ENCODE results near the gene EVC2. TPM values are rescaled to one million over a fixed set of nuclear protein-coding genes. Genes with fewer than 3 reads are reported as not detected.

Gene EVC2
- total and polyA plus RNA-seq, 2 of the 4 experiments (the other 2 are of a cell fraction): 2.7 to 5.9 TPM

DNA sequence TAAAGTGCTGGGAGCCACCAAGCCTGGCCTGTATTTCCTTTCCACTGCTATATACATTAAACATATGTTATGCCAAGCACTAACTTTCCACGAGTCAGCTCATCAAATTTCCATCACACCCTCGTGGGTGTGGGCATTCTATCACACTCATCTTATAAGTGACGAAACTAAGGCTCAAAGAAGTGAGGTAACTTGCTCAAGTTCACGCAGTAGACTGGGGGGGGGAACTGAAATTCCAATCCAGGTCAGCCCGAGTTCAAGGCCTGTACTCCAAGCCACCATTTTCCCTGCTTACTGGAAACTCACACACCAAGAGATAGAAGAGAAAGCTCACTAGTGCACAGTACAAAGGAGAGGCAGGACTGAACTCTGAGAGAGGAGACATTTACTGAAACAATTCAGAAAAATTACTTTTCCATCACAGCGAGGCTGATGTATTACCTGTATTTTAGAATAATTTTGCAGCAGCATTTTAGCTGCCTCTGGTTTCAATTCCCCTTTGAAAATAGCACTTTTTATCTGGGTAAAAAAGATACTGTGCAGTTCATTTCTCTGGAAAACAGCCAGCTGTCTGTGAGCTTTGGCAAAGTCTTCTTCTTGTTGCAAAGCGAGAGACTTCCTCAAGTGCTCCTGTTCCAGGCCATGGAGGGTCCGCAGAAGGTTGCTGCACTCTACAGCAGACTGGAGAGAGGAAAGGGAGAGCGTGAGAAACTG is 76.8 kb downstream of the EVC2 start:
- no peak overlapping the region for H3K27ac ChIP-seq (ENCODE audit: insufficient read depth, low read length)
- H2BK15ac ChIP-seq (ENCODE audit: low read depth, low read length): no peak overlapping the region
- H3K4me2 ChIP-seq (ENCODE audit: low read depth, low read length): no peak overlapping the region
- H3K56ac ChIP-seq (ENCODE audit: extremely low read depth, insufficient read depth, low read length): no peak overlapping the region
- no peak overlapping the region for H2AFZ ChIP-seq (replicated peaks; ENCODE audit: low read length, poor library complexity)
- H4K5ac ChIP-seq (ENCODE audit: low read depth, low read length): no peak overlapping the region
- no peak overlapping the region for H2BK5ac ChIP-seq (ENCODE audit: low read depth, low read length, poor library complexity, severe bottlenecking)
- no TSS peak for BruUV-seq (replicated peaks)
- no peaks in the 10 kb centered on the region for H4K20me1 ChIP-seq (ENCODE audit: insufficient read depth, low read length)
- H4K8ac ChIP-seq (ENCODE audit: low read depth in 2 of 2, low read length in 2 of 2): no peak overlapping the region
- intact Hi-C loops (cut with micrococcal nuclease): no loop called here
- H3K9me1 ChIP-seq (ENCODE audit: insufficient read depth, low read length): 0 out of 2 replicates have a peak, but pooled peaks cover 6% of the 10 kb centered on the region
- H3K4ac ChIP-seq (ENCODE audit: low read depth, low read length): no peak overlapping the region
- WGBS, 2 experiments (ENCODE audit: extremely low coverage in 2 of 2, insufficient read length in 1 of 2): no CpG with 5 or more reads among the region's 9 CpGs
- peaks cover 7% of the 10 kb centered on the region; the same call in 1 of the 2 replicates for H3K4me1 ChIP-seq (ENCODE audit: control insufficient read depth, insufficient read depth, low read length)
- H3K14ac ChIP-seq (replicated peaks; ENCODE audit: low read depth, low read length): no peak overlapping the region
- no peak overlapping the region for H2BK120ac ChIP-seq (ENCODE audit: low read depth, low read length)
- no peaks in the 10 kb centered on the region for H3K27me3 ChIP-seq (ENCODE audit: control insufficient read depth, insufficient read depth, low read length)
- no peak overlapping the region for H3K23ac ChIP-seq (ENCODE audit: low read depth, low read length)
- ChIA-PET CTCF (no interaction called here), POLR2A (ENCODE audit: unreplicated experiment) (no interaction called here)
- H4K91ac ChIP-seq (ENCODE audit: insufficient read depth, low read depth, low read length): no peak overlapping the region
- H2AK5ac ChIP-seq (ENCODE audit: low read depth, low read length): no peak overlapping the region
- no peak overlapping the region for H2AK9ac ChIP-seq (replicated peaks; ENCODE audit: low read depth, low read length, poor library complexity)
- DNase-seq (no peak), ATAC-seq (ENCODE audit: low read depth) (no peak)
- H3K4me3 ChIP-seq (ENCODE audit: insufficient read depth, low read depth, low read length): no peak overlapping the region
- in situ Hi-C loops (cut with MboI; ENCODE audit: low sequenced_read_pairs): no loop called here
- H3K18ac ChIP-seq (ENCODE audit: low read depth, low read length): no peak overlapping the region
- H3K36me3 ChIP-seq (ENCODE audit: control insufficient read depth, insufficient read depth, low read length): peaks cover 25% of the 10 kb centered on the region
- TF ChIP-seq RCOR1 (IDR thresholded peaks at IDR 0.05; ENCODE audit: insufficient replicate concordance, low read length): no peak
- TF ChIP-seq SMC3 (IDR thresholded peaks at IDR 0.05; ENCODE audit: low read depth, low read length): no peak
- TF ChIP-seq POLR2A (IDR thresholded peaks at IDR 0.05; ENCODE audit: low read depth, low read length): no peak
- no peak for TF ChIP-seq BHLHE40 (IDR thresholded peaks at IDR 0.05; ENCODE audit: low read depth, low read length)
- TF ChIP-seq NFE2L2 (IDR thresholded peaks at IDR 0.05; ENCODE audit: low read depth, low read length): no peak
- TF ChIP-seq RAD21 (IDR thresholded peaks at IDR 0.05; ENCODE audit: low read length): no peak
- no peak for TF ChIP-seq CHD1 (IDR thresholded peaks at IDR 0.05; ENCODE audit: low read depth, low read length)
- no peak for TF ChIP-seq CEBPB (IDR thresholded peaks at IDR 0.05; ENCODE audit: low read depth, low read length)
- TF ChIP-seq MAZ (IDR thresholded peaks at IDR 0.05; ENCODE audit: borderline replicate concordance, low read depth, low read length): no peak
- peaks cover 0 to 3% of the 10 kb centered on the region in 2 experiments; a peak in 1 of 4 replicates for H3K79me1 ChIP-seq (ENCODE audit: low read depth in 1 of 2, low read length in 2 of 2)
- no peak overlapping the region for H2BK20ac ChIP-seq (ENCODE audit: low read depth, low read length)
- H3K9ac ChIP-seq (ENCODE audit: low read depth, low read length): no peak overlapping the region
- dilution Hi-C loops (cut with HindIII; ENCODE audit: low sequenced_read_pairs, unreplicated experiment): no loop called here
- no peaks in the 10 kb centered on the region; the same call in 1 of the 2 replicates for H3K9me3 ChIP-seq (ENCODE audit: control insufficient read depth, insufficient read depth, low read length)

All from IMR-90 (cell line).